Pancreas (tissue), 10 donors: ENCODE measurements around the gene FLT3LG. TPM values are rescaled to one million over a fixed set of nuclear protein-coding genes. Genes with fewer than 3 reads are reported as not detected.

Experiments used
- ATAC-seq, 4 donors: fragments of 200-7000 bp; cut with Tn5 transposase; one replicate each; pipeline versions ENCODE4 v1.8.0 to v1.9.1; 2020; ENCODE audit warnings: mild to moderate bottlenecking in 4 of 4, moderate library complexity in 4 of 4
- DNase-seq, 6 donors: peaks; one replicate each; pipeline ENCODE4 v3.0.0-alpha.2; 2020
- FAIRE-seq: peaks from 2 replicates; lab custom pipeline; 2012; peaks lifted over from hg19 to GRCh38; lab: Jason Lieb, UNC
- H3K27ac ChIP-seq, 4 donors: fragments of 200-600 bp; sonication (generic); 1 replicate in 3 of 4; 2 replicates in 1 of 4; pipeline versions ENCODE4 v1.5.0 to v1.8.0; 2020
- H3K27me3 ChIP-seq, 4 donors: fragments of 200-600 bp; one replicate each; pipeline ENCODE4 v1.8.0; 2021
- H3K36me3 ChIP-seq, 3 donors: fragments of 200-600 bp; sonication (generic) in 1 of 3; one replicate each; pipeline versions ENCODE4 v1.5.0 to v1.8.0; 2020 to 2021
- H3K4me1 ChIP-seq, 3 donors: fragments of 200-600 bp; one replicate each; pipeline ENCODE4 v1.8.0; 2021
- H3K4me3 ChIP-seq, 4 donors: fragments of 200-600 bp; sonication (generic) in 2 of 4; one replicate each; pipeline versions ENCODE4 v1.5.0 to v1.8.0; 2020 to 2021
- H3K9me3 ChIP-seq, 4 donors: fragments of 200-600 bp; one replicate each; pipeline ENCODE4 v1.8.0; 2021
- WGBS, 2 donors: extraction: QIAGEN DNeasy Blood & Tissue Kit; methylation state at CpG; one replicate each; pipeline ENCODE4 v1.1.7; 2013; 5-methylcytosine and 5-hydroxymethylcytosine counted together
- intact Hi-C, 3 donors: fragments of 100-400 bp; cut with DNase I; formaldehyde crosslinking; loops; one replicate each; pipeline versions ENCODE4 v1.11.1 to v1.14.2; 2022
- polyA plus RNA-seq, 2 donors: library from polyadenylated mRNA; stranded (reverse); fragments of 200-250 nt; gene quantifications; one replicate each; pipeline ENCODE4 v1.2.3, GENCODE V29; 2013
- total RNA-seq, 6 donors: library from RNA; stranded (reverse); fragmentation: NEBNext Ultra II Directional in 4 of 6; extraction: Animal tissue kit (Norgen Biotek cat#: 25700) in 4 of 6; gene quantifications; one replicate each; pipeline versions ENCODE4 v1.2.1 to v1.2.4, GENCODE V29; 2021 to 2023
- TF ChIP-seq, protein P1 (sequence below), 4 donors: fragments of 200-600 bp; sonication (generic) in 3 of 4; IDR thresholded peaks; one replicate each; pipeline versions ENCODE4 v1.5.0 to v1.8.0; 2021; ENCODE audit warnings: antibody characterized with exemption in 4 of 4
- donor health status: healthy with polysubstance abuse.
- donor health status: DM: no; HTN: no; CAD: no; lungs with moderate emphysema.
- donor health status: DM: no; HTN: no; CAD: no.
- donor health status: control.
- donor health status: control.
- donor health status: Bipolar disorder and iron deficiency.
- donor health status: DM: yes; HTN: yes; CAD: no.
- donor health status: DM: no; HTN: no; CAD: no.
- donor health status: DM: no; HTN: no; CAD: no.
- donor health status: DM: yes; HTN: yes; CAD: no.

FLT3LG gene
- total and polyA plus RNA-seq, 8 donors, result 0.79 to 8.4 (median 2.7) TPM

- DNase-seq (no peak), ATAC-seq (no peak), FAIRE-seq (no peak)
- H3K4me3 ChIP-seq, result no peak overlapping the region
- TF ChIP-seq, protein P1, sequence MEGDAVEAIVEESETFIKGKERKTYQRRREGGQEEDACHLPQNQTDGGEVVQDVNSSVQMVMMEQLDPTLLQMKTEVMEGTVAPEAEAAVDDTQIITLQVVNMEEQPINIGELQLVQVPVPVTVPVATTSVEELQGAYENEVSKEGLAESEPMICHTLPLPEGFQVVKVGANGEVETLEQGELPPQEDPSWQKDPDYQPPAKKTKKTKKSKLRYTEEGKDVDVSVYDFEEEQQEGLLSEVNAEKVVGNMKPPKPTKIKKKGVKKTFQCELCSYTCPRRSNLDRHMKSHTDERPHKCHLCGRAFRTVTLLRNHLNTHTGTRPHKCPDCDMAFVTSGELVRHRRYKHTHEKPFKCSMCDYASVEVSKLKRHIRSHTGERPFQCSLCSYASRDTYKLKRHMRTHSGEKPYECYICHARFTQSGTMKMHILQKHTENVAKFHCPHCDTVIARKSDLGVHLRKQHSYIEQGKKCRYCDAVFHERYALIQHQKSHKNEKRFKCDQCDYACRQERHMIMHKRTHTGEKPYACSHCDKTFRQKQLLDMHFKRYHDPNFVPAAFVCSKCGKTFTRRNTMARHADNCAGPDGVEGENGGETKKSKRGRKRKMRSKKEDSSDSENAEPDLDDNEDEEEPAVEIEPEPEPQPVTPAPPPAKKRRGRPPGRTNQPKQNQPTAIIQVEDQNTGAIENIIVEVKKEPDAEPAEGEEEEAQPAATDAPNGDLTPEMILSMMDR (IDR thresholded peaks at IDR 0.05), result no peak
- intact Hi-C loops, result no loop called here
- WGBS, 2 donors, result 58 to 62% methylated on average over 24 to 27 of the region's 27 CpGs
- H3K9me3 ChIP-seq, result no peaks in the 10 kb centered on the region
- no peaks in the 10 kb centered on the region for H3K36me3 ChIP-seq
- H3K4me1 ChIP-seq, result peaks cover 0 to 4% (median 0%) of the 10 kb centered on the region in 3 donors
- no peaks in the 10 kb centered on the region for H3K27me3 ChIP-seq
- no peak overlapping the region for H3K27ac ChIP-seq
These were observed 2.2 kb downstream of the FLT3LG start for GRCh38 chr19:49475995-49476880.

DNA sequence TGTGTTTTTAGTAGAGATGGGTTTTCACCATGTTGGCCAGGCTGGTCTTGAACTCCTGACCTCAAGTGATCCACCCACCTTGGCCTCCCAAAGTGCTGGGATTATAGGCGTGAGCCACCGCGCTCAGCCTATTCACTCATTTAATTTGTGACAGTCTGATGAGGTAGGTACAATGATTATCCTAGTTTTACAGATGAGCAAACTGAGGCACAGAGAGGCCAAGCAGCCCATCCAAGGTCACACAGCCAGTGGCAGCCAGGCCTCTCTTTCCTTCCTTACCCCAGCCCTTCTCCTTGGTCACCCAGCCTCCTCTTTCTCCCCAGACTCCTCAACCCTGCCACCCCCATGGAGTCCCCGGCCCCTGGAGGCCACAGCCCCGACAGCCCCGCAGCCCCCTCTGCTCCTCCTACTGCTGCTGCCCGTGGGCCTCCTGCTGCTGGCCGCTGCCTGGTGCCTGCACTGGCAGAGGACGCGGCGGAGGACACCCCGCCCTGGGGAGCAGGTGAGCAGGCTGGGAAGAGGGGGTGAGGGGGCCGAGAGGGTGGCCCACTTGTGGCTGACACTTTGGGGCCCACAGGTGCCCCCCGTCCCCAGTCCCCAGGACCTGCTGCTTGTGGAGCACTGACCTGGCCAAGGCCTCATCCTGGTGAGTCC, 6.1 kb downstream of the FLT3LG start:
- H3K4me1 ChIP-seq, result no peaks in the 10 kb centered on the region
- FAIRE-seq, result no peak

GRCh38 chr19:49481020-49481683, 7.1 kb downstream of the FLT3LG start:
- no peak for ATAC-seq
- H3K9me3 ChIP-seq, result no peaks in the 10 kb centered on the region
- H3K4me3 ChIP-seq, result no peak overlapping the region
- WGBS, 2 donors, result 92% methylated on average over 7 of the region's 7 CpGs
- no peak for FAIRE-seq
- no peak for DNase-seq
- H3K36me3 ChIP-seq, result no peaks in the 10 kb centered on the region
- intact Hi-C loops, result no loop called here
- TF ChIP-seq, protein P1 (IDR thresholded peaks at IDR 0.05), result no peak
- no peaks in the 10 kb centered on the region for H3K27me3 ChIP-seq
- H3K27ac ChIP-seq, result no peak overlapping the region
- H3K4me1 ChIP-seq, result no peaks in the 10 kb centered on the region

More for the DNA sequence above, 6.1 kb downstream of the FLT3LG start:
- 89% methylated on average over 10 to 14 of the region's 14 CpGs for WGBS, 2 donors
- intact Hi-C loops, result no loop called here
- Histone ChIP-seq H3K27me3 (no peaks in the 10 kb centered on the region), H3K4me3 (no peak overlapping the region), H3K27ac (no peak overlapping the region), H3K9me3 (no peaks in the 10 kb centered on the region), H3K36me3 (no peaks in the 10 kb centered on the region)
- ATAC-seq, result no peak
- DNase-seq, result no peak
- TF ChIP-seq, protein P1 (IDR thresholded peaks at IDR 0.05), result no peak

DNA sequence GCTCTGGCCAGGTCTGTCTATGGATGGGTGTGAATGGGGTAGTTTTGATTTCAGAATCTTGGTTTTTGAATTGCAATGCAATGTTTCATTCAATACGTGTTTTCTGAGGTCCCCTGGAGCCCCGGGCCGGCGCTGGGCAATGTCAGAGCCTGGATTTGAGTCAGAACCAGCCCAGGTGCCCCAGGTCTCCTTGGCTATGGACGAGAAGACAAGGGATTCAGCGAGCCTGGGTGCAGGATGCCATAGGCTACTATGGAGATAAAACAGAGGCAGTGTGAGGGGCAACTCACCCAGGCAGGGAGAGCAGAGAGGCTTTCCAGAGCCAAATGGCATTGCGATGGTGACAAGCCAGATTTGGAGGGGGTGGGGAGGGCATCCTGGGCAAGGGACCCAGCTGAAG, 12.2 kb downstream of the FLT3LG start:
- Histone ChIP-seq H3K36me3 (peaks cover 11 to 20% (median 19%) of the 10 kb centered on the region in 3 donors), H3K27ac (no peak overlapping the region), H3K9me3 (no peaks in the 10 kb centered on the region), H3K27me3 (no peaks in the 10 kb centered on the region), H3K4me3 (no peak overlapping the region), H3K4me1 (peaks cover 12 to 20% (median 14%) of the 10 kb centered on the region in 3 donors)
- no peak for ATAC-seq
- TF ChIP-seq, protein P1 (IDR thresholded peaks at IDR 0.05), result no peak
- 82 to 89% methylated on average over 7 of the region's 7 CpGs for WGBS, 2 donors
- no peak for FAIRE-seq
- no peak for DNase-seq
- intact Hi-C loops, result no loop called here
